OCI-LY7 (cell line): ENCODE results near the gene TMEM248.
"Not testable (repeated sequence)": the region's sequence is repeated elsewhere in the genome, so short reads cannot be mapped to it uniquely, and the experiment has no call there.

Experiments
- EZH2phosphoT487 ChIP-seq: fragments of 200-600 bp; sonication (generic); IDR thresholded peaks from 2 replicates; pipeline ENCODE4 v1.6.1; 2018; ENCODE audit warnings: low read depth, borderline replicate concordance, mild to moderate bottlenecking, mixed run types, antibody characterized with exemption, low read length, moderate library complexity, mixed read lengths
- TF ChIP-seq, protein P1 (sequence below): fragments of 200-600 bp; sonication (generic); conservative IDR thresholded peaks from 2 replicates; pipeline ENCODE4 v1.5.1; 2014; ENCODE audit warnings: mild to moderate bottlenecking, antibody characterized with exemption, low read length, moderate library complexity, mixed read lengths

DNA sequence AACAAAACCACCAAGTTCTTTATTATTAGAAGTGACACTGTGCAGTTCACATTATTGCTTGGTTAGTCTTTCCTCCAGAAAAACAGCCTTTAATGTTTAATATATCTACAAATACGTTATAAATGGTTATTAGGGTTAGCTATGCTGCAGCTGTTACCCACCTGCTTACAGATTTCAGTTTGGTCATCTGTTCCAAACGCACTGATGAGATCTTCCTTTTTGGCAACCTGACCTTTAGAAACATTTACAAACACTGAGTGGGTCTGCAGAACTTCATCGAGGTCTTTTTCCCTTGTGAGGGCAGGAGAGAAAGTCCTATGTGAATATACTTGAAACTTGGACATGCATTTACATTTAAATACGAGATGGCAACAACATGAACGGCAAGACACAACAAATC, 73.0 kb downstream of the TMEM248 start:
- TF ChIP-seq, protein P1, sequence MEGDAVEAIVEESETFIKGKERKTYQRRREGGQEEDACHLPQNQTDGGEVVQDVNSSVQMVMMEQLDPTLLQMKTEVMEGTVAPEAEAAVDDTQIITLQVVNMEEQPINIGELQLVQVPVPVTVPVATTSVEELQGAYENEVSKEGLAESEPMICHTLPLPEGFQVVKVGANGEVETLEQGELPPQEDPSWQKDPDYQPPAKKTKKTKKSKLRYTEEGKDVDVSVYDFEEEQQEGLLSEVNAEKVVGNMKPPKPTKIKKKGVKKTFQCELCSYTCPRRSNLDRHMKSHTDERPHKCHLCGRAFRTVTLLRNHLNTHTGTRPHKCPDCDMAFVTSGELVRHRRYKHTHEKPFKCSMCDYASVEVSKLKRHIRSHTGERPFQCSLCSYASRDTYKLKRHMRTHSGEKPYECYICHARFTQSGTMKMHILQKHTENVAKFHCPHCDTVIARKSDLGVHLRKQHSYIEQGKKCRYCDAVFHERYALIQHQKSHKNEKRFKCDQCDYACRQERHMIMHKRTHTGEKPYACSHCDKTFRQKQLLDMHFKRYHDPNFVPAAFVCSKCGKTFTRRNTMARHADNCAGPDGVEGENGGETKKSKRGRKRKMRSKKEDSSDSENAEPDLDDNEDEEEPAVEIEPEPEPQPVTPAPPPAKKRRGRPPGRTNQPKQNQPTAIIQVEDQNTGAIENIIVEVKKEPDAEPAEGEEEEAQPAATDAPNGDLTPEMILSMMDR = not testable (repeated sequence)
- not testable (repeated sequence) for TF ChIP-seq EZH2phosphoT487
